Measurements from ENCODE around the gene ANTXRL.
"Not testable (repeated sequence)": the region's sequence is repeated elsewhere in the genome, so short reads cannot be mapped to it uniquely, and the experiment has no call there.

The ANTXRL gene

GRCh38 chr10:46308113-46308415, 21.3 kb downstream of the ANTXRL start:
- TF ChIP-seq POLR2A (IDR thresholded peaks at IDR 0.05; ENCODE audit: low read depth, low read length) (no peak), PAX5 (IDR thresholded peaks at IDR 0.05; ENCODE audit: insufficient read depth, low read length, severe bottlenecking) (no peak), POU2F2 (IDR thresholded peaks at IDR 0.05; ENCODE audit: low read depth, low read length) (no peak), TAF1 (IDR thresholded peaks at IDR 0.05; ENCODE audit: low read depth, low read length) (no peak), POLR2AphosphoS5 (IDR thresholded peaks at IDR 0.05; ENCODE audit: low read depth, low read length) (no peak), SPI1 (IDR thresholded peaks at IDR 0.05; ENCODE audit: low read depth, low read length) (no peak)
- DNase-seq (ENCODE audit: insufficient read length, low spot score) (no peak), FAIRE-seq (no peak)

- no peak for DNase-seq (ENCODE audit: insufficient read length, low spot score)
- no peak for FAIRE-seq
- no peak for TF ChIP-seq PAX5 (IDR thresholded peaks at IDR 0.05; ENCODE audit: insufficient read depth, low read length, severe bottlenecking)
- TF ChIP-seq POLR2A (IDR thresholded peaks at IDR 0.05; ENCODE audit: low read depth, low read length): no peak
- no peak for TF ChIP-seq SPI1 (IDR thresholded peaks at IDR 0.05; ENCODE audit: low read depth, low read length)
- TF ChIP-seq TAF1 (IDR thresholded peaks at IDR 0.05; ENCODE audit: low read depth, low read length): no peak
- no peak for TF ChIP-seq POLR2AphosphoS5 (IDR thresholded peaks at IDR 0.05; ENCODE audit: low read depth, low read length)
- no peak for TF ChIP-seq POU2F2 (IDR thresholded peaks at IDR 0.05; ENCODE audit: low read depth, low read length)
Observed at GRCh38 chr10:46308666-46309450, 22.1 kb downstream of the ANTXRL start.

- TF ChIP-seq TAF1 (IDR thresholded peaks at IDR 0.05; ENCODE audit: low read depth, low read length): no peak
- TF ChIP-seq PAX5 (IDR thresholded peaks at IDR 0.05; ENCODE audit: insufficient read depth, low read length, severe bottlenecking): no peak
- no peak for TF ChIP-seq POLR2AphosphoS5 (IDR thresholded peaks at IDR 0.05; ENCODE audit: low read depth, low read length)
- TF ChIP-seq POU2F2 (IDR thresholded peaks at IDR 0.05; ENCODE audit: low read depth, low read length): no peak
- TF ChIP-seq POLR2A (IDR thresholded peaks at IDR 0.05; ENCODE audit: low read depth, low read length): no peak
- TF ChIP-seq SPI1 (IDR thresholded peaks at IDR 0.05; ENCODE audit: low read depth, low read length): no peak
- FAIRE-seq: no peak
- DNase-seq (ENCODE audit: insufficient read length, low spot score): no peak
Observed at GRCh38 chr10:46309511-46310142, 22.8 kb downstream of the ANTXRL start.

GRCh38 chr10:46310143-46310514, 23.3 kb downstream of the ANTXRL start:
- TF ChIP-seq POLR2A (IDR thresholded peaks at IDR 0.05; ENCODE audit: low read depth, low read length): no peak
- no peak for TF ChIP-seq TAF1 (IDR thresholded peaks at IDR 0.05; ENCODE audit: low read depth, low read length)
- TF ChIP-seq PAX5 (IDR thresholded peaks at IDR 0.05; ENCODE audit: insufficient read depth, low read length, severe bottlenecking): no peak
- no peak for TF ChIP-seq SPI1 (IDR thresholded peaks at IDR 0.05; ENCODE audit: low read depth, low read length)
- TF ChIP-seq POU2F2 (IDR thresholded peaks at IDR 0.05; ENCODE audit: low read depth, low read length): no peak
- no peak for DNase-seq (ENCODE audit: insufficient read length, low spot score)
- no peak for FAIRE-seq

DNA sequence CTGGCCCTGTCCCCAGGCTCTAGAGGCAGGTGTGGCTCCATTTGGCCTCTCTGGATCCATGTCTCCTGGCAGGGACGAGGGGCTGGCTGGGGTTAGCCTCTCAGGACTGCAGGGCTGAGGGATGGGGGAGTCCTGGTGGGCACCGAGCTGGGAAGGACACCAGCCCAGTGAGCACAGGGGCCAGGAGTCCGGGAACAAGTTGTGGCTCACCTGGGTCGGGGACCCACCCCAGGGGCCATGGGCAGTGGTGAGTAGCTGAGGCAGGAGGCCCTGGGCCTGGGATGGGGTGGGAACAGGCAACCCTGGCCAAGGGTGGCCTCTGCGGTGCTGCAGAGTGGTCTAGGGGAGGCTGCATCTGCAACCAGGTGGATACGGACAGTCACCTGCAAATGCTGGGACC, 24.1 kb downstream of the ANTXRL start:
- no peak for FAIRE-seq
- no peak for DNase-seq (ENCODE audit: insufficient read length, low spot score)
- TF ChIP-seq PAX5 (IDR thresholded peaks at IDR 0.05; ENCODE audit: insufficient read depth, low read length, severe bottlenecking) (no peak), TAF1 (IDR thresholded peaks at IDR 0.05; ENCODE audit: low read depth, low read length) (no peak), SPI1 (IDR thresholded peaks at IDR 0.05; ENCODE audit: low read depth, low read length) (no peak), POLR2AphosphoS5 (IDR thresholded peaks at IDR 0.05; ENCODE audit: low read depth, low read length) (no peak), POLR2A (IDR thresholded peaks at IDR 0.05; ENCODE audit: low read depth, low read length) (no peak), POU2F2 (IDR thresholded peaks at IDR 0.05; ENCODE audit: low read depth, low read length) (no peak)

GRCh38 chr10:46311501-46311951, 24.7 kb downstream of the ANTXRL start:
- no peak for DNase-seq (ENCODE audit: insufficient read length, low spot score)
- TF ChIP-seq TAF1 (IDR thresholded peaks at IDR 0.05; ENCODE audit: low read depth, low read length) (no peak), PAX5 (IDR thresholded peaks at IDR 0.05; ENCODE audit: insufficient read depth, low read length, severe bottlenecking) (no peak), SPI1 (IDR thresholded peaks at IDR 0.05; ENCODE audit: low read depth, low read length) (no peak), POLR2A (IDR thresholded peaks at IDR 0.05; ENCODE audit: low read depth, low read length) (no peak), POU2F2 (IDR thresholded peaks at IDR 0.05; ENCODE audit: low read depth, low read length) (no peak), POLR2AphosphoS5 (IDR thresholded peaks at IDR 0.05; ENCODE audit: low read depth, low read length) (no peak)
- FAIRE-seq: no peak

DNA sequence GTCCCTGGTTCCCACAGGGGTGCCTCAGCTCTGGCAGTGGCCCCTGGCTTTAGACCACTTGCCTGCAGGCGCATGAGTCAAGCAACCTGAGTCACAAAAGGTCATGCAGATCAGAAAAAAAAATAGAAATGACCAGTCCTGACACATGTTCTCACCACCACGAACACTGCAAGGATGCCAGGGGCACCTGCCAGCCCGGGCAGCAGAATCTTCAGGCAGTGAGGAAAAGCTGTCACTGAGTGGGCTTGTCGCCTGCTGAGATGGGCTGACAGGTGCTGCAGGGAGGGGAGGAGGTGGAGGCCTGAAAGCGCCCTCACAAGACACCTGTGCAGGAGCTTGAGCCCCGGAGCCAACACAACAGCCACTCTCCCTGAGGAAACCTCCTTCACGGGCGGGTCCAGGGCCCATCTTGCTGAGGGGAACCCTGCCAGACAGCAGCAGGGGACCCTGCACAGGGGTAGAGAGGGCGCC, 25.2 kb downstream of the ANTXRL start:
- not testable (repeated sequence) for DNase-seq (ENCODE audit: insufficient read length, low spot score); FAIRE-seq

DNA sequence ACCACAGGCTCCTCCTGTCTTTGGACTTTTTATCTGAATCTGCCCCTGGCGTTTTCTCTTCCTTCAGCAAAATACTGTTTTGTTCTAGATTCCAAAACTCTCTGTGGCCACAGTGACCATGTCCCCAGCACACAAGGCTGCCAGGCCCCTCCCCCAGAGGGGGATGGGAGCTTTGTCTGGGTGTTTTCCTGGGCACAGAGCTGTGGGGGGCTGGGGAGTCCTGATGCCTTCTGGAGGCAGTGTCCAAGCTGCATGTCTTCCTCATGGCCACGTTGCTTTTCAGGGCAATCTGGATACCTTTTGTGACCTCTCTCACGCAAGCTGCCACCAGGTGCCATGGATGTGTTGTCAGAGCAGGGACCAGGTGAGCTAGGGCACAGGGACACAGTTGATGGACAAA, 26.2 kb downstream of the ANTXRL start:
- FAIRE-seq: no peak
- DNase-seq (ENCODE audit: insufficient read length, low spot score): no peak

DNA sequence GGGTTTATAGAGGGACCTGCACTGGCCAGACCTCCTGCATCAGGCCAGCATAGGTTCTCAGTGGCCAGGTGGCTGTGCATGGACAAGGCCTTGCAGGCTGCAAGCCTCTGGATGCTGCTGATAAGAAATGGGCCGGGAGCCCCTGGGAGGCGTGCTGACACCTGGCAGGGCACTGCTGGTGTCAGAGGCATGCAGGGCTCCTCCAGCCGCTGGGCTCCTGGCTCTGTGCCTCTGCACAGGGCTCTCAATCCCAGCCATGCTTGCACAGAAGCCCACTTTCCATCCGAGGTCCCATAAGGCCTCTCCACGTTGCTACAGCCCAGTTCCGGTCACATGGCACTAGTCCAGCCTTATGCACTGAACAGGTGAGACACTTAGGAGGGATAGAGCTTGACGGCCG, 27.3 kb downstream of the ANTXRL start:
- TF ChIP-seq SPI1 (IDR thresholded peaks at IDR 0.05; ENCODE audit: low read depth, low read length) (no peak), POLR2A (IDR thresholded peaks at IDR 0.05; ENCODE audit: low read depth, low read length) (no peak)
- FAIRE-seq: no peak
- no peak for DNase-seq (ENCODE audit: insufficient read length, low spot score)

More for the DNA sequence above, 26.2 kb downstream of the ANTXRL start:
- TF ChIP-seq POU2F2 (IDR thresholded peaks at IDR 0.05; ENCODE audit: low read depth, low read length) (no peak), POLR2A (IDR thresholded peaks at IDR 0.05; ENCODE audit: low read depth, low read length) (no peak), PAX5 (IDR thresholded peaks at IDR 0.05; ENCODE audit: insufficient read depth, low read length, severe bottlenecking) (no peak), POLR2AphosphoS5 (IDR thresholded peaks at IDR 0.05; ENCODE audit: low read depth, low read length) (no peak), TAF1 (IDR thresholded peaks at IDR 0.05; ENCODE audit: low read depth, low read length) (no peak), SPI1 (IDR thresholded peaks at IDR 0.05; ENCODE audit: low read depth, low read length) (no peak)

DNA sequence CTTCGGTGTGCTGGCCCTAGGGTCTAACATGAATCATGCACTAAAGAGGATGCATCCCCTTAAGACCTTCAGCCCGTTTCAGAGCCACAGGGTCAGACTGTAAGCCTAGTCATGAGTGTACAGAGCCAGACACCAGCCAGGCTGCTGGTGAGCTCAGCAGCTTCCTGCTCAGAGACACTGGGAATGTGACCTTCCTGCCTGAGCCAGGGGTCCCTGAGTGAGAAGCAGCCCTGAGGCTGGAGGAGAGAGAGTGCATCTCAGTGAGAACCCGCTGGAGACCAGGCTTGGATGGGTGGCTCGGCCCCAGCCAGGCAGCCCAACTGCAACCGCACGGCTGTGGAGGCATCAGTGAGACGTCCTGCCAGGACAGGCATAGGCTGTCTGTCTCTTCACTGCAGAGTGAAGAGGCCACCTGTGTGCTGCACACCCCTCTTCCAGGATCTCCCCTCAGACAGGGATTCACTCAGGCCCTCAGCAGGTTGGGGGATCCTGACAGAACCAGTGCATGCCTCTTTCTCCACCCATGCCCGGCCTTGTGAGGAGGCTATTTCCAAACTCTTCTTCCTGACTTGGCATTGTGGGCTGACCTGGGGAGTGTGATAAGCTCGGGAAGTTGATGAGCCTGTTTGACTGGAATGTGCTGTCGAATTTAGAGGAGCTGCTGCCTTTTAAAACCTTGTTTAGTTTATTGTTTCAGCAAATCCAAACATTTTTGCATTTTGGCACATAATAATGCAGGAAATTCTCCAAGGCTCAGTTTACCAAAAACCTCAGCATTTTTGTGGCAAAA, 28.5 kb downstream of the ANTXRL start:
- not testable (repeated sequence) for DNase-seq (ENCODE audit: insufficient read length, low spot score); FAIRE-seq
